Measurements from ENCODE around the gene NECAB3.
A peak's percentile ranks its signal among the peaks of the same experiment; 100 is the strongest.

The NECAB3 gene

DNA sequence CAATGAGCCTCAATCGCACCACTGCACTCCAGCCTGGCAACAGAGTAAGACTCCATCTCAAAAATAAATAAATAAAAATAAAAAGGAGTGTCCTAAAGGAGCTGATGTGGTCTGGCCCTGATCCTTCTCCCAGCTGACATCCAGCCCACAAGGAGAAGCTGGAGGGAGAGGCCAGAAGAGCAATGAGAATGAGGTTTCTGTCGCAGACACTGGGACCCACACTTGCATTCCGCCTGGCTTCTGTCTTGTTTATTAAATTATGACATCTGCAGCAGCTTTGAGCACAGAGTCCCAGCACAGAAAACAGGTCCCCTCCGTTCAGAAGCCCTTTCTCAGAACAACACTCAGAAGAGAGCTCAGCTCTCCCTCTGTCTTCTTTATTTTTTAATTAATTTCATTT lies 22.2 kb upstream of the NECAB3 start:
- DNase-seq: no peak

DNA sequence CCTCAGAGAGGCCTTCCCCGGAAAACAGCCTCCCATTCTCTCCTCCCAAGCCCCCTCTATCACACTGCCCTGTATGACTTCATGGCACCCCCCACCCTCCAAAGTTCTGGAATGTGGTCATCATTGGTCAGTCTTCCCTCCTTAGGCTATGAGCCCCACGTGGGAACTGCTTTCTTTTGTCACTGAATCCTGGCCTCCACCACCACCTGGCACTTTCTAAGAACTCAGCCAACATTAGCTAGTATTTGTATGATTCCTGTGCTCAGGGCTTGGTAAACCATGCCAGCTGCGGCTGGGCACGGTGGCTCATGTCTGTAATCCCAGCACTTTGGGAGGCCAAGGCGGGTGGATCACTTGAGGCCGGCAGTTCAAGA lies 20.4 kb upstream of the NECAB3 start:
- DNase-seq: no peak

DNA sequence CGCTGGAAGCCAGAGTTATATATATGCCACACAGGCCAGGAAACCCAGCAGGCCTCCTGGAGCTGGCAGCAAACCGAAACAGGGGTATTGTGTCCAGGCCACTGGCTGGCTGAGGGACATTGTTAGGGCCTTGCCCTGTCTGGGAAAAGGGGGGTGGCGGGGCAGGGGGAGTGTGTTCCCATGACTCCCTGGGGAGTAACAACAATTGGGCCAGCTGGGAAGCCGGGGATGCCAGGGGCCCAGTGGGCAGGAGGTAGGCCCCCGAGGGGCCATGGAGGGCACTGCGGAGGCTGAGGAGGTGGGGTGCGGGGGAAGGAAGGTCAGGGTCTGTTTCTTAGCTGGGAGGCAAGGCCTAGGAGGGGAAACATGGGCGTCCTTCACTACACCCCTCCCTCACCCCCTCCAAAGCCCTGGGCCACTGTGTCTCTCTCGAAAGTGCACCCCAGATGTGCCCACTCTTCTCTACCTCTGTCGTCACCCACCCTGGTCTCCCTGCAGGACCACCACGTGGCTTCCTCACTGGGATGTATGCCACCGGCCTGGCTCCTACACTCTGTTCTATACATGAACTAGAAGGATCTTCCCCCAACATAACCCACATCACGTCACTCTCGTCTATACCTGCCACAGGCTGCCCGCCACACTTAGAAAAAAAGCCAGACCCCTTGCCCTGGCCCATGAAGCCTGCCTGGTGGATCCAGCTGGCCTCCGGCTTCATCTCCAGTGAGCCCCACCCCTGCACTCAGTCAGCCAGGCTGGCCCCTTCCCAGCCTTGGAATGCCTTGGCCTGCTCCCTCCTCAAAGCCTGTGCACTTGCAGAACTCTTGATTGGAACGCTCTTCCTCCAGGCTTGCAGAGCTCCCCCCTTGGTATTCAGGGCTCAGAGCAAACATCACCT lies 19.8 kb upstream of the NECAB3 start:
- DNase-seq: no peak

DNA sequence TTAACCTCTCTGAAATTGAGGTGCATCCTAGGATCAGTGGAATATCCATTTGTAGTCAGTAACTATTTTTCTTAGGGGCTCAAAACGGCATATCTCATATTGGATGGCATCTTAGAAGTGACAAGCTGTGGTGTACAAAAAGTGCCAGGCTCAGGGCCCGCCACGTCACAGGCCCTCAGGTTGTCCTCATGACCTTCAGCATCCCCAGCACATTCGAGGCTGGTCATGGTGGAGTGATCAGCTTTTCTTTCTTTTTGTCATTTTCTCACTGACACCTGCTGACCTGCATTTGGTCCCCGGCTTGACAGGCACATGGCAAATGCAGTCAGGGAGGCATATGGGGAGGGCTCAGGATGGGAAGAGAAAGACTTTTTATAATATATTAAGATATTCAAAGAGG lies 19.1 kb upstream of the NECAB3 start:
- DNase-seq: no peak

DNA sequence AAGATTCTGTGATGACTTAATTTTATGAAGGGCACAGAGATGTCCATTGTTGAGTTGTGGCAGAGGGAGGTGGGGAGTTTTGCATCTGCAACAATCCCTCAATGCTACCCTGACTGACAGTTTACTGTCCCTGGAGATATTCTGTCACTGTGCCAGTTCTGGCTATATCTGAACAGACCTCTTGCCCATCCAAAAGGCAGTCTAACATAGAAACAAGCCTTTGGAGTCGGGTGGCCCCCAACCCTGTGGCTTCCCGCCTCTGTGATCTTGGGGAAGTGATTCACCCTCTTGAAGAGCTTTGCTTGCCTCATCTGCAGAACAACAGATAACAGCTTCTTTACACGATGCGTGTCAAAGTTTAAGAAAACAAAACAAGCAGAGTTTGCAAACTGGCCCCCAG lies 15.7 kb upstream of the NECAB3 start:
- DNase-seq: peak; percentile 49

DNA sequence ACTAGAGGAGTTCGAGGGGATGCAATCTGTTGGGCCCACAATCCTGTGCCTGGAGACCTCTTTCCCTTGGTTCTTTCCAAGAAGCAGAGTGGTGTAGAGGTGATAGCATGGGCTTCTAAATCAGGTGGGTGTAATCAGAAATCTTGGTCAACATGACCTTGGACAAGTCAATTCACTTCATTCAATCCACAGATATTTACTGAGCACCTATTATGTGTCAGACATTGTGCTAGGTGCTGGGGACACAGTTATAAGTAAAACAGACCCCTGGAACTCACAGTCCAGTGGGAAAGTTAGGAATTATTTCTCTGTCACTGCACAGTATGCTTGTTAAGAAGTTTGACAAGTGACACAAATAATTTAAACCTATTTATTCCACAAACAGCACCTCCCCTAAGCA lies 15.3 kb upstream of the NECAB3 start:
- DNase-seq: no peak

DNA sequence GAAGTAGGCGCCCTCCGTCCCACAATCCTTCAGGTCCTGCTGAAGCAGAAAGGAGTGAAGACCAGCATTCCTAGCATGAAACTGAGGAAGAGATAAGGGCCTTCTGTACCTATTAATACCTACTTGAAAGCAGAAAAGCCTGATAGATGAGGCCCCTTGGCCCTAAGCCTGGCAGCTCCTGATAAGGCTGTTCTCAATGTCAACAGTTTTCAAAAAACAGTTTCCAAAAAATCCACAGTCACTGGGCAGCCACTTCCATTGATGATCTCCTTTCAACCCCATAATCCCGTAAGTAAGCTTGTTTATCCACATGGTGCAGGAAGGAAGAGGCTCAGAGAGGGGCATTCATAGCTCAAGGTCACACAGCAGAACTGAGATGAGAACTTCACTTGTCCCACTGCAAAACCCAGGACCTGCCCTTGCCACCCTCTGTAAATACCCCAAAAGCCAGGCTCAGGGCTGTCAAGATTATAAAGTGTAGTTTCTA lies 14.8 kb upstream of the NECAB3 start:
- DNase-seq: no peak

DNA sequence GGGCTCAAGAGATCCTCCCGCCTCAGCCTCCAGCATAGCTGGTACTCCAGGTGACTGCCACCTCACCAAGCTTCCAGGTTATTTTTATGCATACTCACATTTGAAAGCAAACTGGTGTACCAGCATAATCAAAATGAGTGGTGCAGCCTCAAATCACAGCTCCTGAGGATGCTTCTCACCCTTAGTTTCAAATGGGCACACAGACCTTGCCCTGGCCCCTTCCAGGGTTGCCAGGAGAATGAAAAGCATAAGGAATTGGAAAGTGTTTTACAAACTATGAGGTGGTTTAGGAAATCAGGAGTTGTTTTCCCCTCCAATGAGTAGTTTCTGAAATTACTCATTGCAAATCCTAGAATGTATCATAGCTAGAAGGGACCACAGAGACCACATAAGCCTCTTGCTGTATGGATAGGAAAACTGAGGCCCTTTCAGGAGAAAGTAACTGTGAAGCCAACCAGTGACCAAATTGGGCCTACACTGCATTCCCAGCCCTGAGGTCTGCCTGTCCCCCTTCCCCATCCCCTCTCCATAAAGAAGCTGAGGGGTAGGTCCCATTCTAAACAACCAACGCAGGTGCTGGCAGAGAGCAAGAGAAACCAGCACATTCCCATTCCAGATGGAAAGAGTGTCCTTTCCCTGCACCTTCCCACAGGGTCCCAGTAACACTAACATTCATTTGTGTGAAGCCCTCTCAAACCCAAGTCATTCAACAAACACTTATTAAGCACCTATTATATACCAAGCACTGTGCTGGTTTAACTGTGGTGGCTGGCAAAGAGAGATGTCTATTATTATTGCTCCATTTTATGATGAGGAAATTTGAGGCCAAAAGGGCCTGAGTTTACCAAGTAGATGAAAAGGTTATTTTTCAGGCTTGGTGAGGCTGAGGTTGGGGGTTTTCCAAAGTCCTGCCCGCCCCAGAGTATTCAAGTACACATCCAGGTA lies 14.0 kb upstream of the NECAB3 start:
- peak in 1 of 2 donors; percentile 16 for DNase-seq

DNA sequence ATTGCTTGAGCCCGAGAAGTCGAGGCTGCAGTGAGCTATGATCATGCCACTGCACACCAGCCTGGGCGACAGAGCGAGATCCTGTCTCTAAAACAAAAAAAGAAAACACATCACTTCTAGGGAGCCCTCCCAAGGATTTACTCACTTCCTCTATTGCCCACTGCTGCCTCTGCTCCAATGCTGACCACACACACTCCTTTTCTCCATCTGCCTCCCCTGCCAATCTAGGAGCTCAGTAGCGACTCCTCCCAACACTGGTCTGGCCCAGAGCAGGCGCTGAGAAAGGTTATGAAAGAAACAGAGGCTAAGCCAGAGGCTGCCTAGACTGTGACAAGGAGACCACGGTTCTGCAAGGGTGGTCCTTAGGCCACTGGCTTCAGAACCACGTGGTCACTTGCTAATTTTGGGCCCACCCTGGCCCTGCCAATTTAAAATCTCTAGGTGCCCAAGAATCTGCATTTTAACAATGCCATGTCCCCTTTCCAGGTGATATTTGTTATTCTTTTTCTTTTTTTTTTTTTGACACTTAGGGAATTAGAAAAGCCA lies 13.2 kb upstream of the NECAB3 start:
- DNase-seq: peak in 1 of 2 donors; percentile 16

DNA sequence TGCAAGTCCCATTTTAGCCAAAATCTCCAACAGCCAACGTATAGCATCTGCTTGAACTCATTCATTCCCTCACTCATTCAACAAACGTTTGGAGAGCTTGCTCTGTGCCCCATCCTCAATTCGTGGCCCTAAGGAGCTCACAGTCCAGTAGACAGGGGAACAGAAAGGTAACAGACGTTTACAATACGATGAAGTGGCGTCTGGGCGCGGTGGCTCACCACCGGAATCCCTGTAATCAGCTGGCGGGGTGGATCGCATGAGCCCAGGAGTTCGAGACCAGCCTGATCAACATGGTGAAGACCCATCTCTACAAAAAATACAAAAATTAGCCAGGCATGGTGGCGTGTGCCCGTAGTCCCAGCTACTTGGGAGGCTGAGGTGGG lies 12.7 kb upstream of the NECAB3 start:
- peak in 1 of 2 donors; percentile 16 for DNase-seq

DNA sequence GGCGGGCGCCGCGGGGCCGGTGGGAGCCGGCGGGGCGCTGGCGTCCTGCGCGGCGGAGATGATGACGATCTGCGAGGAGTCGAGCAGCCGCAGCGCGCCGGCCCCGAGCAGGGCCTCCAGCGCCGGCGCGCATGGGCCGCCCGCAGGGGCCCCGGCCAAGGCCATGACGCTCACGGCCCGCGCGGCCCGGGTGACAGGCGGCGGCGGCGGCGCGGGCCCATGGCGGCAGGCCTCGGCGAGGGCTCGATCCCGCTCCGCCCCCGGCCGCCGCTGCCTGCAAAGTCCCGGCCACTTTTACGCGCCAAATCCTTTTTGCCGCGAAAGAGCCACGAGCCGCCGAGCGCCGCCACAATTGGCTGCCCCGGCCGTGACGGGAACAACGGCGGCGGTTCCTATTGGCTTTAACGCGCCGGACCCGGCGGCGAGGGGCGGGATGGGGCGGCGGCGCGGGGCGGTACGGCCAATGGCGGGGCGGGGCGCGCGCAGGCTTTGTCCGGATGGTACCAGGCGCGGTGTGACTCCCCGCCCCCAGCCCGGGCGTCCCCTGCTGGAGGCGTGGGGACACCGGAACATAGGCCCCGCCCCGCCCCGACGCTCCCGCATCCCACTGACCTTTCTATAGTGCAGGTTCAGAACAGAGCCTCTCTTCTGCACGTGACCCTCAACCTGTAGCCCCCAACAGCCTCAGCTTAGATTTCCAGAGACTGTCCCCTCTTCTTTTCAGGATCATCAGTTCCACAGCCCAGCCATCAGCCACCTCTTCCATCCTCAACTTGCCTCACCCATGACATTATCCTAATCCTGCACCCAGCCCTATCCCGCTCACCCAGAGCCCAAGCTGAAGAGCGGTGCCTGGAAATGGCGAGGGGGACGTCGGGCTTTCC lies 12.1 kb upstream of the NECAB3 start, which contains the start of gene E2F1:
Gene E2F1 (minus strand): TSS at position 286 of the 884 bp plus-strand sequence. CDS start 121 bp downstream, at position 165.
- DNase-seq: peak; percentile 96 to 98

DNA sequence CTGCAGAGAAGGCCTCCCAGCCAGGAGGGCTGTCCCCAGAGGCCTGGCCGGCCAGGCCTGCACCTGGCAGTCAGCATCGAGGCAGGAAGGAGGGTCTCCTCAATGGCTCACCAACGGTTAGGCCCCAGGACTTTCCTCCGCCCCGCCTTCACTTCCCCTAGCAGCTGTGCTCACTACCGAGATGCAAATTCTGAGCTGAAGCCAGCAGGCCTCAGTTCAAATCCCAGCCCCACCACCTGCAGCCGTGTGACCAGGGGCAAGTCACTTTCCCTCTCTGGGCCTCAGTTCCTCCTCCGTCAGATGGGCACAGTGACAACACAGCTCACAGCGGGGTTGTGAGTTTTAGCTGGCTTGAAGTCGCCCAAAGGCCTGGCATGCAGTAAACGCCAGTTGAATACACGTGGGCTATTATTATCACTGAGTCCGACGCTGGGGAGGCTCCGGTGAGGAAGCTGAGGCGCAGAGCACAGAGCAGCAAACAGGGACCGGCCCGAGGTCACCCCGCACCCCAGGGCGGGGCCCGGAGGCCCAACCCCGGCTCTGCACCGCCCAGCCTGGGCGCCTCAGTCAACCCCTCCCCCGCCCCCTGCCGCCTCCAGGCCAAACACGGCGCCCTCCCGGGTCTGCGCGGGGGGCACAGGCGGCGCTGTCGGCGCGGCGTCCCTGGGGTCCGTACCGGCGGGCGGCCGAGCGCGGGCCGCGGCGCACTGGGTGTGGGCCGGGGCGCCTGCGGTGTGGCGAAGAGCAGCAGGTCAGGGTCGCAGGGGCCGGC lies 11.3 kb upstream of the NECAB3 start:
- peak; percentile 67 to 81 for DNase-seq

DNA sequence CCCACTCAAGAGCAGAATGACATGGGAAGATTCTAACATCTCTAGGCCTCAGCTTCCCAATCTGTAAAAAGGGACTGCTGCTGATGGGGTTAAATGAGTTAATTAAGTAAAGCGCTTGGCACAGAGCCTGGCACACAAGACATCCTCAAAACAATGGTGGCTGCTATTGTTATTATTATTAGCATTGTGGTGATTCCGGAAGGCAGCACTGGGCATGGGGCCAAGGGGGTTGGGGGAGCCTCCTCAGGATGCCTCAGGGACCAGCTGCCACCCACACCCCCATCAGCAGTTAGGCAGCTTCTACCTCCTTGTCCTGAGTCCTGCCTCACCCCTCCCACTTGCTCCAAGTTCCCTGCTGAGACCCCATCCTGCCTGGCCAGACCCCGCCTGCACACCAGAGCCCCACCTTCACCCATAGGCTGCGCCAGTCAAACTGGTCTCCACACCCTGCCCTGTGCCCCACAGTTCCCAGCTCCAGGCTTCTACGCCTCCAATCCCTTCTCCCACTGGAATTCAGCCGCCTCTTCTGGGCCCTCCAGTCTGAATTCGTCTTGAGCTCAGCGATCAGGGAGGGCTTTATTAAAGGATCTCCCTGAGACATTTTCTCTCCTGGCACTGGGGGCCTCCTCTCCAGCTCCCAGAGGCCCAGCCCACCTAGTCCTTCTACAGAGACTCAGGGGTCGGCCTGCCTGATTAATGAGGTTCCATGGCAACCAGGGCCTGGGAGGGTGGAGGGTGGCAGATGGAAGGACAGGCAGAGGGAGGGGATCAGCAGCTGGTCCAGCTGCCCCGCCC lies 10.5 kb upstream of the NECAB3 start:
- no peak for DNase-seq

DNA sequence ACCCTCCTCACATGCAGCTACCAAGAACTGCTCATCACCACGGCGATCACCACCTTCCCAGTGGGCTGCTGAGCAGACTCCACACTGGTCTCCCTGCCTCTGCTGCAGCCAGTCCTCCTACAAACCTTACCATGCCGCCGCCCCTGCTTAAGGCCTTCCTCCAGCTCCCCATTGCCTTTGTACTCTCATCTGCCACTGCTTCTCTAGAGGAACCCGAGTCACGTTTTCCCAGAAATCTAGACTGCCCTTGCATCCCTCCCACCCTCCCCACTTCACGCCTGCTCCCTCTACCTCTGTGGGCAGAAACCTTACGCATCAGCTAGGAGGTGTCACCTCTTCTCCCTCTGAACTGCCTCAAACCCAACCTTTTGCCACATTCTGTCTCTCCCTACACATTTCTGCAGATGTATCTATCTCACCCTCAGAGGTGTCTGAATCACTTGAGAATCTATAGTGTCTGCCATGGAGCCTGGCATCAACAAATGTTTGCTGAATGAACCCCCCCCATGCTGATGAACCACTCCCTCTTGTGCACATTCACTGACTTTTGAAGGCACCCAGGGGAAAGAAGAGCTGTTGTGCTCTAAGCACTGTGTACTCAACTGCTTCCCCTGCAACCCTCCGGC lies 7.6 kb upstream of the NECAB3 start:
- DNase-seq: no peak

DNA sequence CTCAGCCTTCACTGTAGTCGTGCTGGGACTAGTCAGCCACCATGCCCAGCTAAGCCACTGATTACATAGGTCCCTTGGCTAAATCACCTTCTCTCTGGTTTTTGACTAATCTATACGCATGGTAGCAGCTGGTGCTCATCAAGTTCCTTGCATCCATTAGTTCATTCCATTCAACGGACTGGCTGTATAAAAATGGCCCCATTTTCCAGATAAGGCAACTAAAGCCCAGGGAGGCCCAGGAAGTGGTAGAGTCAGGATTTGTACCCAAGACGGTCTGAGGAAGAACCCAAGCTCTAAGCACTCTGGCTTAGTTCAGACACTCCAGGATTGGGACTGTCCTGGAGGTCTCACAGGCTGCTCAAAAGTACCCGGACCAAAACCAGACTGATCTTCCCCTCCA lies 7.1 kb upstream of the NECAB3 start:
- DNase-seq: no peak

DNA sequence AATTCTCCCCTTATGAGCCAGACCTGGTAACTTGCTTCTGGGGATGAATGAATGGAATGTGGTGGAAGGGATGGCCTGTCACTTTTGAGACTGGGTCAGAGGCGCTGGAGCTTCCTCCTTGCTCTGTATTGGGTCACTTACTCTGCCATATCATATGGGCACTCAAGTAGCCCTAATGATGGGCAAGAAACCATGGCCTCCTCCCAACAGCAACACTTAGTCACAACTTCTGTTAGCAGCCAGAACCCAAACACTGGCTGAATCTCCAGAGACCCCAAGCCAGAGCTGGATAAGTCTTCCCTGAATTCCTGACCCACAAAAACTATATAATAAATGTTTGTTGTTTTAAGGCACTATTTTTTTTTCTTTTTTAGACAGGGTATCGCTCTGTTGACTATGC lies 6.5 kb upstream of the NECAB3 start:
- no peak for DNase-seq

DNA sequence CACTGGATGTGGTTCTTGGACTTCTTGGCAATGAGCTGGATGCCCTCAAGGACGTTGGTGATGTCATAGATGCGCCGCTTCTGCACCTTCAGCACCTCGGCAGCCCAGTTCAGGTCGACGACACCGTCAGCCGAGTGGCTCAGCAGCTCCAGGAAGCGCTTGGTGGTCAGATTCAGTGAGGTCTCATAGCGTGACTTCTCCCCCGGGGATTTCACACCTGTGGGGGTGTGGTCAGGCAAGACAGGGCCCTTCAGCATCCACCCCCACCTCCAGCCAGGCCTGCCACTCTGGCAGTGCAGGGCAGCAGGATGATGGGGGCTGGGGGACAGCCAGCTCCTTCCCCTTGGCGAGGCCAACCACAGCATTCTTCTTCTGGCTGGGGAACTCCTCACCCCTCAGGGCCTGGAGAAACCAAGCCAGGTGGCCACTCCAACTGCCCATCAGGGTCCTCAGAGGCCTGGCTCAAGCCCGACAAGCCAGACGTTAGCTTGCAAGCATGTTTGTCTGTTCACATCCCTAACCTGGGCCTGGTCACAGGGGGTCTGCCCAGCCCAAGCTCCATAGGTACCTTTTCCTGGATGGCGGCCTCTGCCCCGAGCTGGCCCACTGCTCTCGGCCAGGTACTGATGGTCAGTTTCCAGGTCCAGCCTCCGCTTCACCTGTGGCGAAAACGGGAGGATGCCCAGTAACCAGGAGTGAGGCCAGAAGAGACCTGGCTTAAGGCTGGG lies 5.7 kb upstream of the NECAB3 start:
- DNase-seq: peak in 1 of 2 donors; percentile 34

DNA sequence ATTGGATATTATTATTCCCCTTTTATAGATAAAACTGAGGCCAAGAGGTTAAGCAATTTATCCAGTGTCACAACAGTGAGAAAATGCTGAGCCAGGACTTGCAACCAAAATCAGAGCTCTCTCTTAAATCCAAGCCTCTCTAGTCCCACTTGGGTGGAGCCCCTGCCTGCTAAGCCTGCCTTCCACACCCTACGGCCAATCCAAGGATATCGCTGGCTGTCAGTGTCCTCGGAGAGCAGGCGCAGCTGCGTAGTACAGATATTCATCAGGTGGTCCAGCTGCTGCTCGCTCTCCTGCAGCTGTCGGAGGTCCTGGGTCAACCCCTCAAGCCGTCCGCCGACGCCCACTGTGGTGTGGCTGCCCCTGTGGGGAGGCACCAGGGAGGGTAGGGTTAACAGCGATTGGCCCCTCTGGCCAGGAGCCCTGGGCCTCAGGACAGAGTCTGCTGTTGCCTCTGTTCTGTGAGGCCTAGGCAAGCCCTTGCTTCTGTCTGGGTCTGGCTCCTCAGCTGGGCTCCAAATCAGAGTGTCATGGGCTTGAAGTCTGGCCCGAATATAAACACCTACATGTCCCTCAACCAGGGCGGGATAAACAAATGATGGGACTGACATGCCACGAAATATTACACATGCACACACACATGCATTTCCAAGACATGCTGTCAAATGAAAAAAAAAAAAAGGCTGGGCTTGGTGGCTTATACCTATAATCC lies 3.9 kb upstream of the NECAB3 start:
- DNase-seq: no peak

Data from stimulated activated CD4-positive, alpha-beta T cell treated with anti-CD3 and anti-CD28 coated beads, Interleukin-2, amount 100 ng/mL, for 24 hours (primary cell).